NCI-H146 (cell line): ENCODE results near the gene MEOX1.

ENCODE experiments used
- DNase-seq: peaks from one replicate; lab custom pipeline; 2025; lab: John Stamatoyannopoulos, UW

Gene MEOX1

GRCh38 chr17:43591001-43591400, 70.7 kb downstream of the MEOX1 start:
- no peak for DNase-seq
